ENCODE results near the gene TRIM58.

The TRIM58 gene

GRCh38 chr1:247857069-247857984 lies at the start of gene TRIM58:
Gene TRIM58, plus strand, starts transcription at chr1:247857187. Its CDS starts 60 bp downstream, at chr1:247857247.
- peak; percentile 18 for DNase-seq

- DNase-seq, result no peak
These were observed 44.4 kb upstream of the TRIM58 start for GRCh38 chr1:247812637-247813036.

DNA sequence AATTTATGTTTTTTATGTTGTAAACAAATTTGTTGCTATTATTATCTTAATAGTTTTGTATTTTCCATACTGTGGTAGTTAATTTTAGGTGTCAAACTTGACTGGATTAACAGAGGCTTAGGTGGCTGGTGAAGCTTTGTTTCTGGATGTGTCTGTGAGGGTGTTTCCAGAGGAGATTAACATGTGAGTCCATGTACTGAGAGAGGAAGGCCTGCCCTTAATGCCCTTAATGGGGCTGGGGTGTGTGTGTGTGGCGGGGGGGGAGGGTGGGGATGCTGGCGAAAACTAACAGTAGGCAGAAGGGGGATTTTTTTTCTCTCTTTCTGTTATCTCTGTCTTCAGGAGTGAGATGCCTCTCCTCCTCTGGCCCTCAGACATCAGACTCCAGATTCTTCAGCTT lies 34.9 kb upstream of the TRIM58 start:
- DNase-seq, result no peak

- peak; percentile 0 for DNase-seq
These were observed 33.0 kb upstream of the TRIM58 start, which contains the start of gene OR14A16 for GRCh38 chr1:247824023-247824422. Gene OR14A16, minus strand, starts transcription at chr1:247824119. Its CDS starts 8,390 bp downstream, at chr1:247815729.

GRCh38 chr1:247825362-247825761 lies 31.6 kb upstream of the TRIM58 start:
- no peak for DNase-seq

- DNase-seq, result no peak
These were observed 27.3 kb upstream of the TRIM58 start for GRCh38 chr1:247829656-247830055.

DNA sequence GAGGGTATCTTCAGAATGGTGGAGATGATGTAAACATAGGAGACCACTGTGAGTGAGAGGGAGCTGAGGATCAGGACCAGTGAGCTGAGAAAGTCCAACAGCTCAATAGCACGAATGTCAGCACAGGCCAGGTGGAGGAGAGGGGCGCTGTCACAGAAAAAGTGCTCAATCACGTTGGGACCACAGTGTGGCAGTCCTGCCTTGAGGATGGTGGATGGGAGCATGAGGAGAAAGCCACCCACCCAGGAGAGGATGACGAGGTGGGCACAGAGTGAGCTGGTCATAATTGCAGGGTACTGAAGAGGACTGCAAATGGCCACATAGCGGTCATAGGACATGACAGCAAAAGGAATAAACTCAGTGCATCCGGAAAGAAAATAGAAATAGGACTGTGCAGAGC lies 23.4 kb upstream of the TRIM58 start:
- DNase-seq, result no peak

GRCh38 chr1:247840818-247841217 lies 16.2 kb upstream of the TRIM58 start:
- no peak for DNase-seq

DNA sequence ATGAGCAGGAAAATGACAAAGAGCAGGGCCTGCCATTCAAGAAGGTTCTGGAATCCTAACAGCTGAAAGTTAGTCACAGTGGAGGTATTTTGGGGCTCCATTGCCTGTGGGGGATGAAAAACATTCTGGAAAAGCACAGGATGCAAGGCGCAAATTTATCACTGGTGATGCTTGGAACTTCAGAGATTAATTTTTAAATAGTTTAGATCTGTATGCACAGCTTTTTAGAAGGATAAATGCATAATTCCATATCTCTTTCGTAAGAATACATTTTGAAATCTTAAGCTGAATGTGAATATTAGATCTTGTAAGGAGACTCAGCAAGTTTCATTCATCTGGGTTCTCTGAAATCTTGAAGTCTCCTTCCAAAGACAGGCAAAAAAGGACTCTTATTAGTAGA lies 15.2 kb upstream of the TRIM58 start, which contains the start of gene OR11L1:
TSS of gene OR11L1 (minus strand) at position 101 of the 400 bp plus-strand sequence. CDS start at position 101, 0 bp downstream.
- no peak for DNase-seq

DNA sequence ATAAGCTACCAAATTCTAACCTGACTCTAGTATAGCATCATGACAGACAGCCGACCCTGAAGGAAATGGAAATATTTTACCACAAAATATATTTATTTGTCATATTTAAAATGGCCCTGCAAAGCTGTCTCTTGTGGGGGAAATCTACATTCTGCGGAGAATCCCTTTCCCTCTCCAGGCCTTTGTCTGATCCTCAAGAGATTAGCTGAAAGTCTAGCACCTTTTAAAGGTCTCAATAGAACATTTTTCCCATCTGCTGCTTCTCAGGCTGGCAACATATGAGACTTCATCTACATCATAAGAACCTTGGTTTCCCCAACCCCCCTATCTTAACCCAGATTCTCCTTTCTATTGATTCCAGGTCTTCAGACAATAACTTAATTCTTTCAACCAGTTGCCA lies 13.6 kb upstream of the TRIM58 start:
- DNase-seq, result no peak

DNA sequence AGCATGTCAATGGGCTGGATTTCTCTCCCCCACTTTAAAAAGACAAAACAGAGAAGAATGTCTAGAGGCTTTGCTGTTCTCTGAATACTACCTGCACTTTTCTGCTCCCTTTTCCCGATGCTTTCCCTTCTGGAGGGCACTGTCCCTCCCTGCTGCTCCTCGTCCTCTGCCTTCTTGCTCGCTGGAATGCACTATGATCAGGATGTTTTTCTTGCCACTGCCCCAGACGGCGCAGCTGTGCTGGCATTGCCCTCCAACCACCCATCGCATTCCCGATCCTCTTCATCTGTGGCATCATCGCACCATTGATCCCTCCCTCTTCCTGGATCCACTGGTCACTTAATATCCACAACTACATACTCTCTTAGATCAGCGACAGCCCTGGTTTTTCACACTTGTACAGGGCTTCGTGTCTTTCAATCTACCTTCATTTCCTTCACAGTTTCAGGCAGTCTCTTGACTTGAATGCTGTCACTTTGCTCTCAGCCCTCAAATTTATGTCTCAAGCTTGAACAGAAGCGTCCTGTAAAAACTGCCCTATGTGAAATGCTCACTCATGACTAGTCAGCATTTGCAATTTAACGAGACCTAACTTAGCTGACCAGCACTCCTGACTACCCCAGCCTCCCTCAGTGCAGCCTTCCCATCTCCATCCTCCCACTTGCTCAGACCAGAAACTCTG lies 11.8 kb upstream of the TRIM58 start:
- DNase-seq, result no peak

DNA sequence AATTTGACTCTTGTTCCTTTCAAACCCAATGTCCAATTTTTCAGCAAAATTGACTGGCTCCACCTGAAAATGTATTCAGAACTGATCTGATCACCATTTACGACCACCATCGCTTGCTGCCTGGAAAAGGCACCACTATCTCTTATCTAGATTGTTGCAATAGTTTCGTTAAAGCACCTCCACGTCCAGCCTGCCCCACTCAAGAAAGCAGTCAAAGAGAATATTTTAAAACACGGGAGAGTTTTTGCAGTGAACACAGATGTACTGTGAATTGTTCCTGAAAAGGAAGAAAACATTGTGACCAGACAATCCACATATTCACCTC lies 11.3 kb upstream of the TRIM58 start:
- no peak for DNase-seq

DNA sequence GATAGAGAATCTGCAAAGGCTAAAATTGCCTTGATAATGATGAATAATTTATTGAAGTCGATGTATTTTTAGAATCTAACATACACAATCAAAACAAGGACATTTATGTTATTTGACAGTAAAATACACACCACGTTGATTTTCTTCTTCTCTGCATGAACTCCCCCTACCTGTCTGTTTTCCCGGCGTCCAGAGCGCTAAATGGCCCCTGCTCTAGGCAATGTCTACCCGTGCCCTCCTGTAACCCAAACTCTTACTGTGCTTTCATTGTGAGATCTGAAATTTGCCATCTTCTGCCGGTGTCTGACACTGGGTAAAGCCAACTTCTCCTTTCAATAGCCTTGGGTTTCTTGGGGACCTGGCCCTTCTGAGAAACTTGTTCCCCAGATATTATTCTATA lies 8.6 kb upstream of the TRIM58 start:
- no peak for DNase-seq

DNA sequence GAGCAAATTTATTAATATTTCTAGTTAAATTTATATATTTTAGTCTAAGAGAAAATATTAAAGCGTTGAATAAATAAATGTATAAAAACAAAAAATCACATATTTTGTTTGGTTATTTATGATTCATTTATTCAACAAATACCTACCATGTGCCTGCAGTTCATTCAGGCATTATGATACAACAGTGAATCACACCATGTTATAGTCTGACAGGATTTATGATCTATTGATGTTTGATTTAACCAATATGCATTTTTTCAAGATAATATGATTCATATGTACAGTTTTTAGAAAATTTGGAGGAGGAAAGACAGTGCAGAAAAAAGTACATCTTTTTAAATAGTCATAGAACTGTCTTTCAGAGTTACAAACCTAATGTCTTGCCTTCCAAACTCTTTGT lies 7.4 kb upstream of the TRIM58 start:
- no peak for DNase-seq

- DNase-seq, result no peak
These were observed 2.0 kb upstream of the TRIM58 start for GRCh38 chr1:247854899-247855545.

- DNase-seq, result no peak
These were observed 1.1 kb upstream of the TRIM58 start for GRCh38 chr1:247855911-247856310.

GRCh38 chr1:247857985-247858619 lies 1.1 kb downstream of the TRIM58 start:
- DNase-seq, result no peak

- no peak for DNase-seq
These were observed 5.8 kb downstream of the TRIM58 start for GRCh38 chr1:247862756-247863155.

GRCh38 chr1:247864644-247865043 lies 7.7 kb downstream of the TRIM58 start:
- DNase-seq, result no peak

- DNase-seq, result no peak
These were observed 8.4 kb downstream of the TRIM58 start for GRCh38 chr1:247865416-247865815.

DNA sequence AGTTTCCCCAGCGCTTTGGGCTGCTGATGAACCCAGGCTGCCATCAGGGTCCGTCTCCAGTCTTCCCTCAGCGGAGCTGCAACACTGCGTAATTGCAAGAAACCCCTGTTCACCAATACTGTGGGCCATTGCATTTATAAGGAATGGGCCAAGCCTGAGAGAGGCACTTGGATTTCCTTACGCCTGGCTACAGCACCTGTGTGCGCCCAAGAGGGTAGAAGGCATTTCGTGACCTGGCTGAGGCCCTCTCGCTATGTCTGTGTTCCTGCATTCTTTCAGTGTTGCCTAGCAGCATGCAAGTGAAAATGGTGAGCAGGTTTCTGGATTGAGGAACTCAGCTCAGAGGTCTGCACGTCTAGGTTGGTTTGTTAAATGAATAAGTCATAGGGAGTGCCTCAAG lies 26.4 kb downstream of the TRIM58 start:
- DNase-seq, result no peak

GRCh38 chr1:247884797-247885413 lies 27.9 kb downstream of the TRIM58 start:
- DNase-seq, result no peak
